Sigmoid colon (tissue), 7 donors: ENCODE results near the gene KLHDC8A. TPM values are rescaled to one million over a fixed set of nuclear protein-coding genes. Genes with fewer than 3 reads are reported as not detected.
A peak's percentile ranks its signal among the peaks of the same experiment; 100 is the strongest.

Experiments used
- DNase-seq: peaks from one replicate; pipeline ENCODE4 v3.0.0-alpha.2; 2019
- H3K27ac ChIP-seq, 4 donors: fragments of 200-600 bp; sonication (generic); one replicate each; pipeline ENCODE4 v1.5.1; 2016 to 2019; ENCODE audit warnings: mild to moderate bottlenecking in 1 of 4
- H3K27me3 ChIP-seq, 3 donors: fragments of 200-600 bp; sonication (generic); one replicate each; pipeline ENCODE4 v1.5.1; 2019; ENCODE audit warnings: mild to moderate bottlenecking in 1 of 3
- H3K36me3 ChIP-seq, 4 donors: fragments of 200-600 bp; sonication (generic); one replicate each; pipeline ENCODE4 v1.5.1; 2016 to 2019
- H3K4me1 ChIP-seq, 4 donors: fragments of 200-600 bp; sonication (generic); one replicate each; pipeline ENCODE4 v1.5.1; 2017 to 2019
- H3K4me3 ChIP-seq, 4 donors: fragments of 200-600 bp; sonication (generic); one replicate each; pipeline ENCODE4 v1.5.1; 2017 to 2019; ENCODE audit warnings: mild to moderate bottlenecking in 2 of 4, moderate library complexity in 1 of 4
- H3K9me3 ChIP-seq, 4 donors: fragments of 200-600 bp in 3 of 4; sonication (generic) in 3 of 4; one replicate each; pipeline versions ENCODE4 v1.5.1 to v1.6.1; 2013 to 2019
- EP300 ChIP-seq, 4 donors: sonication (generic); formaldehyde crosslinking; IDR thresholded peaks; one replicate each; pipeline ENCODE4 v1.6.1; 2017; ENCODE audit warnings: antibody characterized with exemption in 4 of 4
- POLR2A ChIP-seq, 2 donors: fragments of 450-650 bp; IDR thresholded peaks; one replicate each; pipeline ENCODE4 v1.6.1; 2016; ENCODE audit warnings: antibody characterized with exemption in 2 of 2, mild to moderate bottlenecking in 2 of 2, moderate library complexity in 2 of 2
- POLR2AphosphoS5 ChIP-seq, 4 donors: sonication (generic); formaldehyde crosslinking; IDR thresholded peaks; one replicate each; pipeline ENCODE4 v1.6.1; 2017; ENCODE audit warnings: antibody characterized with exemption in 4 of 4
- WGBS, 2 donors: extraction: QIAGEN DNeasy Blood & Tissue Kit; methylation state at CpG; one replicate each; pipeline ENCODE4 v1.1.7; 2013; 5-methylcytosine and 5-hydroxymethylcytosine counted together
- intact Hi-C: fragments of 100-400 bp; cut with DNase I; formaldehyde crosslinking; loops from one replicate; pipeline ENCODE4 v1.15.1; 2023
- polyA plus RNA-seq, 3 donors: library from polyadenylated mRNA; stranded (reverse); fragments of 200-250 nt; gene quantifications; one replicate each; pipeline ENCODE4 v1.2.3, GENCODE V29; 2013
- total RNA-seq, 4 donors: library from RNA; depleted of rRNA; stranded (reverse); fragments of >200 nt; gene quantifications; one replicate each; pipeline ENCODE4 v1.1.0, GENCODE V29; 2016
- TF ChIP-seq, protein P1 (sequence below), 4 experiments: fragments of 450-650 bp in 3 of 4; fragments of 200-600 bp in 1 of 4; IDR thresholded peaks; one replicate each; pipeline ENCODE4 v1.5.1; 2016 to 2019; ENCODE audit warnings: antibody characterized with exemption in 4 of 4, mild to moderate bottlenecking in 3 of 4, moderate library complexity in 2 of 4
- donor health status: healthy with polysubstance abuse.
- donor health status: Bipolar disorder and iron deficiency.
- donor health status: healthy.

KLHDC8A gene
- total and polyA plus RNA-seq, 7 donors: 0.69 to 1.7 (median 1.3) TPM; not detected in 1

DNA sequence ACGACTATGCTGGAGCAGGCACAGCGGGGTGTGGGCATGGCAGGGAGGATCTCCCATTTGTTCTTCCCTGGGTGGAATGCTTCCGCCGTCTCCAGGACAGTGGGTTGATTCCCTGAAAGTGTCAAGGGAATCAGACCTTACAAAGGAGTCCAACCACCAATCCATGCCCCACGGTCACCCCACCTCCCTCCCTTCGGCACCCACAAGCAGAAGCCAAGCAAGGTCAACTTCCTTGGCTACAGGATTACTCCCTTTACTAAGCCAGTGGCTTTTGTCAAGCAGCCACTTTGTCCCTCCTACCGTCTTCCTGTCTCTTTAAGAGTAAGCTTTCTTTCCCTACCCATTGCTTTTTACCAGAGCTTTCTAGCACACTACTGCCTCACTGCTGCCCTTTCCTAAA lies 19.2 kb downstream of the KLHDC8A start:
- intact Hi-C loops: no loop called here
- 83 to 84% methylated on average over 7 of the region's 7 CpGs for WGBS, 2 donors

GRCh38 chr1:205335692-205336091 lies 21.0 kb downstream of the KLHDC8A start:
- H3K27ac ChIP-seq: no peak overlapping the region
- H3K27me3 ChIP-seq: peaks cover 0 to 8% (median 0%) of the 10 kb centered on the region in 3 donors
- DNase-seq: peak; percentile 76

More for the DNA sequence above, 19.2 kb downstream of the KLHDC8A start:
- no peaks in the 10 kb centered on the region for H3K4me1 ChIP-seq
- TF ChIP-seq EP300 (IDR thresholded peaks at IDR 0.05) (no peak), POLR2A (IDR thresholded peaks at IDR 0.05) (no peak), POLR2AphosphoS5 (IDR thresholded peaks at IDR 0.05) (no peak)
- TF ChIP-seq, protein P1, sequence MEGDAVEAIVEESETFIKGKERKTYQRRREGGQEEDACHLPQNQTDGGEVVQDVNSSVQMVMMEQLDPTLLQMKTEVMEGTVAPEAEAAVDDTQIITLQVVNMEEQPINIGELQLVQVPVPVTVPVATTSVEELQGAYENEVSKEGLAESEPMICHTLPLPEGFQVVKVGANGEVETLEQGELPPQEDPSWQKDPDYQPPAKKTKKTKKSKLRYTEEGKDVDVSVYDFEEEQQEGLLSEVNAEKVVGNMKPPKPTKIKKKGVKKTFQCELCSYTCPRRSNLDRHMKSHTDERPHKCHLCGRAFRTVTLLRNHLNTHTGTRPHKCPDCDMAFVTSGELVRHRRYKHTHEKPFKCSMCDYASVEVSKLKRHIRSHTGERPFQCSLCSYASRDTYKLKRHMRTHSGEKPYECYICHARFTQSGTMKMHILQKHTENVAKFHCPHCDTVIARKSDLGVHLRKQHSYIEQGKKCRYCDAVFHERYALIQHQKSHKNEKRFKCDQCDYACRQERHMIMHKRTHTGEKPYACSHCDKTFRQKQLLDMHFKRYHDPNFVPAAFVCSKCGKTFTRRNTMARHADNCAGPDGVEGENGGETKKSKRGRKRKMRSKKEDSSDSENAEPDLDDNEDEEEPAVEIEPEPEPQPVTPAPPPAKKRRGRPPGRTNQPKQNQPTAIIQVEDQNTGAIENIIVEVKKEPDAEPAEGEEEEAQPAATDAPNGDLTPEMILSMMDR (IDR thresholded peaks at IDR 0.05): no peak
- no peaks in the 10 kb centered on the region for H3K36me3 ChIP-seq
- H3K9me3 ChIP-seq: no peaks in the 10 kb centered on the region
- no peak for DNase-seq
- peaks cover 0 to 12% (median 0%) of the 10 kb centered on the region in 3 donors for H3K27me3 ChIP-seq
- no peak overlapping the region for H3K27ac ChIP-seq
- no peak overlapping the region for H3K4me3 ChIP-seq

DNA sequence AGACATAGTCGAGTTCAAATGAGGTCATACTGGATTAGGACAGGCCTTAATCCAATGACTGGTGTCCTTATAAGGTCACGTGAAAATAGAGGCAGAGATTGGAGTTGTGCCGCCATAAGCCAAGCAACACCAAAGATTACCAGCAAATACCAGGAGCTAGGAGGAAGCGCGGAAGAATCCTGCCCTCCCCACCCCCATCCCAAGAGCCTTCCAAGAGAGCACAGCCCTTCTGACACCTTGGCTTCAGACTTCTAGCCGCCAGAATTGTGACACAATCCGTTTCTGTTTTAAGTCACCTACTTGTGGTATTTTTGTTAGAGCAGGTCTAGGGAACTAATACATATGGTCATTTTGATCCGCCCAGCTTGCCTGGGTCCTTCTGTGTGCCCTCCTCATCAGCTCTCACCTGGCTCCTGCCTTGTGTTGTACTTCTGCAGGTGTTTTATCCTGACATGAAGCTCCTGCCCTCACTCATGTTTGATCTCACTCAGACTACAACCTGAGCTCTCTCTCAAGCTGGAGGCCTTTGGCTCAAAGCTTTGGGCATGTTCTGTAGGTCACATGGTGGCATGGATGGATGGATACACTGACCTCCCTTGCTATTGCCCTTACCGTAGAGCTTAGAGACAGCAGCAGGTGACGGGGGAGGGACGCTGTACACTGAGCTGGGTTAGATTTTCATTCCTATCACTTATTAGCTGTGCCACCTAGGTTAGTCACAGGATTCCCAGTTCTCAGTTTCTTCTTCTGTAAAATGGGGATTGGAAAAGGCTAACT lies 24.5 kb downstream of the KLHDC8A start:
- Histone ChIP-seq H3K4me1 (no peaks in the 10 kb centered on the region), H3K4me3 (no peak overlapping the region), H3K27me3 (peaks cover 0 to 8% (median 0%) of the 10 kb centered on the region in 3 donors), H3K9me3 (no peaks in the 10 kb centered on the region), H3K36me3 (no peaks in the 10 kb centered on the region), H3K27ac (no peak overlapping the region)
- intact Hi-C loops: no loop called here
- TF ChIP-seq POLR2A (IDR thresholded peaks at IDR 0.05): no peak
- TF ChIP-seq, protein P1 (IDR thresholded peaks at IDR 0.05): no peak
- WGBS, 2 donors: 91 to 92% methylated on average over 11 of the region's 11 CpGs
- no peak for DNase-seq

More at GRCh38 chr1:205335692-205336091, 21.0 kb downstream of the KLHDC8A start:
- WGBS, 2 donors: 2 to 10% methylated on average over 4 of the region's 4 CpGs
- Histone ChIP-seq H3K9me3 (no peaks in the 10 kb centered on the region), H3K36me3 (no peaks in the 10 kb centered on the region), H3K4me1 (no peaks in the 10 kb centered on the region), H3K4me3 (no peak overlapping the region)
- TF ChIP-seq POLR2AphosphoS5 (IDR thresholded peaks at IDR 0.05): no peak
- TF ChIP-seq, protein P1 (IDR thresholded peaks at IDR 0.05): peak; percentile 32 to 78 (median 57)
- intact Hi-C loops: no loop called here

- no peak for DNase-seq
- H3K27ac ChIP-seq: no peak overlapping the region
- H3K36me3 ChIP-seq: no peaks in the 10 kb centered on the region
- peaks cover 0 to 2% (median under 1%) of the 10 kb centered on the region in 4 donors for H3K4me1 ChIP-seq
- peaks cover 0 to 7% (median 0%) of the 10 kb centered on the region in 3 donors for H3K27me3 ChIP-seq
- no peaks in the 10 kb centered on the region for H3K9me3 ChIP-seq
- WGBS, 2 donors: 18 to 59% methylated on average over 2 of the region's 2 CpGs
- TF ChIP-seq POLR2A (IDR thresholded peaks at IDR 0.05): no peak
- TF ChIP-seq, protein P1 (IDR thresholded peaks at IDR 0.05): no peak
- TF ChIP-seq POLR2AphosphoS5 (IDR thresholded peaks at IDR 0.05): no peak
- TF ChIP-seq EP300 (IDR thresholded peaks at IDR 0.05): no peak
- intact Hi-C loops: no loop called here
- no peak overlapping the region for H3K4me3 ChIP-seq
Measured at GRCh38 chr1:205330150-205330549, 26.6 kb downstream of the KLHDC8A start.
